Activated CD4-positive, alpha-beta T cell treated with anti-CD3 and anti-CD28 coated beads, Interleukin-2, amount 10 ng/mL, durations not matched to agents 24 days and 14 days (primary cell): ENCODE data around the gene MUSTN1. TPM values are rescaled to one million over a fixed set of nuclear protein-coding genes. Genes with fewer than 3 reads are reported as not detected.
A peak's percentile ranks its signal among the peaks of the same experiment; 100 is the strongest.

Source experiments
- DNase-seq: peaks from one replicate; pipeline ENCODE4 v3.0.0; 2022
- H3K27ac Mint-ChIP-seq: one replicate; pipeline ENCODE4 v1.8.0; 2022; ENCODE audit warnings: mild to moderate bottlenecking, mixed read lengths
- H3K27me3 Mint-ChIP-seq: one replicate; pipeline ENCODE4 v1.8.0; 2022; ENCODE audit warnings: mixed read lengths
- H3K36me3 Mint-ChIP-seq: one replicate; pipeline ENCODE4 v1.8.0; 2022; ENCODE audit warnings: low read depth, mild to moderate bottlenecking, mixed read lengths
- H3K4me1 Mint-ChIP-seq: one replicate; pipeline ENCODE4 v1.8.0; 2021; ENCODE audit warnings: mixed read lengths
- H3K4me3 Mint-ChIP-seq: one replicate; pipeline ENCODE4 v1.8.0; 2022; ENCODE audit warnings: mild to moderate bottlenecking, moderate library complexity, mixed read lengths
- H3K9me3 Mint-ChIP-seq: one replicate; pipeline ENCODE4 v1.8.0; 2021; ENCODE audit warnings: mixed read lengths
- intact Hi-C: fragments of 100-400 bp; cut with micrococcal nuclease; formaldehyde crosslinking; loops from one replicate; pipeline ENCODE4 v1.15.1; 2023
- total RNA-seq: library from RNA; stranded (reverse); gene quantifications from 2 replicates; pipeline ENCODE4 v1.2.3, GENCODE V29; 2022

MUSTN1 gene
- total RNA-seq, 1 donor from 2014 or later, result 0.54 TPM

DNA sequence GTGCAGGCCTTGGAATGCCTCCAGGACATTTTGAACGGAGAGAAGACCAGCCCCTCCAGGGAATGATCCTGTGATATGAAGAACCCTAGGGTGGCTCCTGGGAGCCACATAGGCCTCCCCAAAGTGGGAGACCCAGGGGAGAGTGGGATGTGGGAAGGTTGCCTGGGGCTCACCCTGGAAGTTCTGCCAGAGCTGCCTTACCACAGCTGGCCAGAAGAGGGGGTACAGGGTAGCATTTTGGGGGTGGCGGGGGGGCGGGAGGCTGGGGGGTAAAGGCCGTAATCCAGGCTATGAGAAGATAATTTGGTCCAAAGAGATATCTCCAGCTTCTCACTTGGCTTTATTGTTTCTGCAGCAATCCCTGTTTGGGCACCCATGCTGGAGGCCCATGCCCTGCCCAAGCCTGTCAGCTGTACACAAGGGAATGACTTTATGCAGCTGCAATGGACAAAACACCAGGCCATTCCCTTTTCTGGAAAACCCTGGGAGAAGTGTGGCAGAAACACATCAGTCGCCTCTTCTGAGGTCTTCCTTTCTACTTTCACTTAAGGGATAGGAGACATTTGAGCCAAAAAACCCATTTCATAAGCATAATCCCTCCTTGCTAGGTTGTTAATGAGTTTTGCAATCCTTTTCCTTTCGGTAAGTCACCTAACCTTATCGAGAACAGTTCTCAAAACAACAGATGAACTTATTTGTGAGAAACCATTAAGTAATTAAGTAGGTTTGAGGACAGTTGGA lies 11.0 kb upstream of the MUSTN1 start:
- intact Hi-C loops, result no loop called here
- DNase-seq, result peak; percentile 63
- Mint-ChIP-seq H3K27ac (no peak overlapping the region), H3K9me3 (no peaks in the 10 kb centered on the region), H3K4me1 (no peaks in the 10 kb centered on the region), H3K27me3 (no peaks in the 10 kb centered on the region), H3K36me3 (peaks cover 6% of the 10 kb centered on the region), H3K4me3 (no peak overlapping the region)

GRCh38 chr3:52845157-52845556 lies 10.3 kb upstream of the MUSTN1 start:
- H3K36me3 Mint-ChIP-seq, result peaks cover 7% of the 10 kb centered on the region
- H3K27me3 Mint-ChIP-seq, result no peaks in the 10 kb centered on the region
- no peak for DNase-seq
- H3K4me3 Mint-ChIP-seq, result no peak overlapping the region
- H3K4me1 Mint-ChIP-seq, result peaks cover under 1% of the 10 kb centered on the region
- no peaks in the 10 kb centered on the region for H3K9me3 Mint-ChIP-seq
- H3K27ac Mint-ChIP-seq, result no peak overlapping the region
- intact Hi-C loops, result no loop called here

- Mint-ChIP-seq H3K36me3 (peaks cover 8% of the 10 kb centered on the region), H3K9me3 (no peaks in the 10 kb centered on the region), H3K27me3 (no peaks in the 10 kb centered on the region), H3K4me3 (no peak overlapping the region), H3K4me1 (peaks cover 5% of the 10 kb centered on the region), H3K27ac (no peak overlapping the region)
- intact Hi-C loops, result no loop called here
- DNase-seq, result no peak
Observed at GRCh38 chr3:52844290-52844975, 9.6 kb upstream of the MUSTN1 start.

DNA sequence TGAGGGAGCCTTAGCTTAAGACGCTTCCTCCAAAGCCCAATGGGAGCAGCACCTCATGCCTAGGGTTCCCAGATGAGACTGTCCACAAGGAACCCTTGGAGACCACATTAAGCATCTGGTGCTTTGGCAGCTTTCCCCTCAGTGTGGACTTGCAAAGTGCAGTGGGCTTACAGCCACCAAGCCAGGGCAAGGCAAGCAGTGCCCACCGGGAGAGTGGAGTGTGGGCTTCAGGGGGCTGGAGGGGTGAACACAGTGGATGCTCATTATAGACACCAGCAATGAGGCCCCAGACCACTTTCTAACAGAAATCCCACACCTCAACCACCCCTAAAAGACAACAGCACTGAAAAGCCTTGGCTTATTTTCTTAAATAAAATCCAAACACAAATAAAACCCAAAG lies 9.1 kb upstream of the MUSTN1 start:
- H3K27ac Mint-ChIP-seq, result no peak overlapping the region
- no peak for DNase-seq
- intact Hi-C loops, result no loop called here
- no peak overlapping the region for H3K4me3 Mint-ChIP-seq
- no peaks in the 10 kb centered on the region for H3K9me3 Mint-ChIP-seq
- H3K36me3 Mint-ChIP-seq, result peaks cover 8% of the 10 kb centered on the region
- peaks cover 9% of the 10 kb centered on the region for H3K4me1 Mint-ChIP-seq
- H3K27me3 Mint-ChIP-seq, result no peaks in the 10 kb centered on the region

GRCh38 chr3:52843108-52843865 lies 8.5 kb upstream of the MUSTN1 start:
- no peaks in the 10 kb centered on the region for H3K9me3 Mint-ChIP-seq
- H3K4me3 Mint-ChIP-seq, result no peak overlapping the region
- no peak overlapping the region for H3K27ac Mint-ChIP-seq
- no peaks in the 10 kb centered on the region for H3K27me3 Mint-ChIP-seq
- H3K36me3 Mint-ChIP-seq, result peaks cover 8% of the 10 kb centered on the region
- intact Hi-C loops, result no loop called here
- DNase-seq, result no peak
- H3K4me1 Mint-ChIP-seq, result peaks cover 15% of the 10 kb centered on the region

DNA sequence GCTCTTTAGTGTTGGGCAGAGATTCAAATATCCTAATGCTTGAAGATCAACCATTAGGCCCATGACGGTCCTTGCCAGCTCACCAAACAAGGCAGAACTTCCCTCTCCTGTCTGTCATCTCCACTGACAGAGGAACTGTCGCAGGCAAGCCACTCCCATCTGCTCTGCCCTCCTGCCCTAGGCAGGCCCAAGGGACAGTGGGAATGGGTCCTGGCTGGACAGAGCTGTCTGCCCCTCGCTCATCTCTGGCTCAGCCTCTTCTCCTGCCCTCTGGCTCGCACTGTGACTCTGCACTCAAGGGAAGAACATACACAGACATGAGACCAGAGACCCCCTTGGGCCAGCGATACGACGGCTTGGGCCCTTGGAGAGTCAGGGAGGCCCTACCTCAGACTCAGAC lies 7.6 kb upstream of the MUSTN1 start:
- intact Hi-C loops, result no loop called here
- H3K27ac Mint-ChIP-seq, result no peak overlapping the region
- H3K36me3 Mint-ChIP-seq, result peaks cover 10% of the 10 kb centered on the region
- peaks cover 24% of the 10 kb centered on the region for H3K4me1 Mint-ChIP-seq
- no peaks in the 10 kb centered on the region for H3K9me3 Mint-ChIP-seq
- no peak overlapping the region for H3K4me3 Mint-ChIP-seq
- DNase-seq, result no peak
- H3K27me3 Mint-ChIP-seq, result no peaks in the 10 kb centered on the region

DNA sequence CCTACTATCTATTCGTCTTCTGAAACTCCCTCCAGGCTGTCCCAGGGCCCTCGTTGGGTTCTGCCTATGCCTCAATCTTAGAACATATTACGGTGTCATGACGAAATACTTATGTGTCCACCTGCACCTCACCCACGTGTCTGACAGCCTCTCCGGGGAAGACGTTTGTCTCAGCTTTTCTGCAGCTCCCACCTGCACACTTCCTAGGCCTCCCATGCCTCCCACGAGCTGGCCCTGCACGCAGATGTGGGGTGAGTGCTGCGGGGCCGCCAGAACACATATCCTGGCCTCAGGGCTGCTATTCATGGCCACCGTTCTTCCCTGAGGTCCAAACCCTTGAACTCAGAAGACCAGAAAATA lies 7.1 kb upstream of the MUSTN1 start:
- no peaks in the 10 kb centered on the region for H3K9me3 Mint-ChIP-seq
- no peak overlapping the region for H3K4me3 Mint-ChIP-seq
- no peak for DNase-seq
- H3K27ac Mint-ChIP-seq, result no peak overlapping the region
- intact Hi-C loops, result no loop called here
- no peaks in the 10 kb centered on the region for H3K27me3 Mint-ChIP-seq
- H3K36me3 Mint-ChIP-seq, result peaks cover 10% of the 10 kb centered on the region
- H3K4me1 Mint-ChIP-seq, result peaks cover 26% of the 10 kb centered on the region

GRCh38 chr3:52841211-52841980 lies 6.6 kb upstream of the MUSTN1 start:
- no peak for DNase-seq
- Mint-ChIP-seq H3K27ac (no peak overlapping the region), H3K27me3 (no peaks in the 10 kb centered on the region), H3K4me1 (peaks cover 29% of the 10 kb centered on the region), H3K36me3 (peaks cover 10% of the 10 kb centered on the region), H3K4me3 (no peak overlapping the region), H3K9me3 (no peaks in the 10 kb centered on the region)
- intact Hi-C loops, result no loop called here

DNA sequence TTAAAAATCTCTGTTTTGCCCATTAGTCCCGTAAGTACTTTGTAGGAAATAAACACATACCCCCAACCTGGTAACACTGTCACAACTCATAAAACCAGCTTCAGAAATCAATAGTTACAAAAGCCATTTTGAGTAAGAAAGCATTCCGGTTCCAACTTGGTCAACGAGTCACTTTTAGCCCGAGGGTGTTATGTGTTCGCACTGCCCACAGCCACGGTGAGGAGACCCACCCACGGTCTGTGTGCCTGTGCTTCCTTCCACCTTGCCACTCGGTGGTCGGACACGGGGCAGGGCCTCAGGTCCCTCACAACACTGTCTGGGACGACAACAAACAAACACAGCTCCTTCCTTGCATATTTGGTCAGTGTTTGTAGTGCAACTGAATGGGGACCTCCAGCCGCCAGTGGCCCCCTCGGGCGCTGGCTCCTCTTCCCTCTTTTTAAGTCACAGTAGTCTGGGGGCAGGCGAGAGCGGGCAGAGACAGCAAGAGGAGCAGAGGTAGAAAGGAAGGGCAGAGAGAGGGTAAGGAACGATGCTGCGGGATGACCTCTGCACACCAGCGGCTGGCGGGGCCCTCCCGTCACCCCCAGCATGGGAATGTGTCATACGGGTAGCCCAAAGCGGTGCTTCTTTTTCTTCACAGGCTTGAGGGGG lies 5.2 kb upstream of the MUSTN1 start:
- intact Hi-C loops, result no loop called here
- Mint-ChIP-seq H3K4me3 (no peak overlapping the region), H3K27me3 (no peaks in the 10 kb centered on the region), H3K9me3 (no peaks in the 10 kb centered on the region), H3K4me1 (peaks cover 29% of the 10 kb centered on the region), H3K27ac (no peak overlapping the region), H3K36me3 (peaks cover 10% of the 10 kb centered on the region)
- no peak for DNase-seq

DNA sequence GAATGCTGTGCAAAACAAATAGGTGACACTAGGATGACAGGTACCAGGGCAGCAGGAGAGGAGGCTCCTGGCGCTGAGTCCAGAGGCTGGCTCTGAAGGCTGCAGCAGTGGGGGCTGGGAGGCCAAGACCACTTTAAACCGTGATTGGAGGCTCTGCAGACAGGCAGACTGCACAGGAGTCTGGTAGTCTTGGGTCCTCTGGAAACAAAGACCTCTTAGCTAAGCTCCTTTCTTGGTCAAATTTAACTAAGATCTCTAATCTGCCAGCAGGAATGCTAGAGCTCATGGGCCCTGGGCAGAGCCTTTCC lies 4.4 kb upstream of the MUSTN1 start:
- no peak for DNase-seq
- Mint-ChIP-seq H3K4me1 (peaks cover 29% of the 10 kb centered on the region), H3K9me3 (no peaks in the 10 kb centered on the region), H3K27ac (no peak overlapping the region), H3K36me3 (peaks cover 9% of the 10 kb centered on the region), H3K27me3 (no peaks in the 10 kb centered on the region), H3K4me3 (no peak overlapping the region)
- intact Hi-C loops, result no loop called here

DNA sequence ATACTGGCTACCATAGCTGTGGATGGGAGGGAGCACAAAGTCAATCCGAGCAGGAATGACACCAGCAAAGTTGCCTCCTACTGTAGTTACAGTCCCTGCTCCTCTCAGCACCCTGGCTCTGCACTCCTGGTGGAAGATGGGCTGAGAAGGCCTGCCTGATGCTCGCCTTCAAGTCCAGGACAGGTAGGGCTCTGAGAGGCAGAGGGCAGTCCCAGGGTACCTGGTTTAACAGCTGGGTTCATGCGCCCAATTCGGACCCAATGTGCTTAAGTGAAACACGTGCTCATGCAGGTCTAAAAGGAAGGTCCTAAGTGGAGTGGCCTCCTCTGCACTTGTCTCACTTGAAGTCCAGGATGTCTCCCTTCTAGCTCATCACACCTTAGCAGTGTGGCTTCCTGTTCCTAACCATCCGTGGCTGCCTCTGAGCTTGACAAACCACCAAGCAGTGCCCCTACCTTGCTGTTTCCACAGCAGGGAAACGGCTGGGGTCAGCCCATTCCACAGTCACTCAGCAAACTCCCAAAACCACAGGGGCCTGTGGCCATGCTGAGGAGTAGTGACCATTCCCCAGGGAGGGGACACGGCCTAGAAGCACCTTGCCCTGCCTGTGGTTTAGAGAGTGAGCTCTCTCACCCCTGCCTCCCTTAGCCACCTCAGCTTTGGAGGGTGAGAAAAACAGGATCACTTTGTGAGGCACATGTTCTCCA lies 3.9 kb upstream of the MUSTN1 start:
- Mint-ChIP-seq H3K36me3 (peaks cover 9% of the 10 kb centered on the region), H3K4me1 (peaks cover 29% of the 10 kb centered on the region), H3K27me3 (no peaks in the 10 kb centered on the region), H3K27ac (no peak overlapping the region), H3K4me3 (no peak overlapping the region), H3K9me3 (no peaks in the 10 kb centered on the region)
- DNase-seq, result peak; percentile 77
- intact Hi-C loops, result no loop called here

- H3K27me3 Mint-ChIP-seq, result no peaks in the 10 kb centered on the region
- intact Hi-C loops, result no loop called here
- no peaks in the 10 kb centered on the region for H3K9me3 Mint-ChIP-seq
- peaks cover 9% of the 10 kb centered on the region for H3K36me3 Mint-ChIP-seq
- H3K4me3 Mint-ChIP-seq, result no peak overlapping the region
- H3K4me1 Mint-ChIP-seq, result peaks cover 29% of the 10 kb centered on the region
- DNase-seq, result no peak
- no peak overlapping the region for H3K27ac Mint-ChIP-seq
Observed at GRCh38 chr3:52836986-52837385, 2.2 kb upstream of the MUSTN1 start.

DNA sequence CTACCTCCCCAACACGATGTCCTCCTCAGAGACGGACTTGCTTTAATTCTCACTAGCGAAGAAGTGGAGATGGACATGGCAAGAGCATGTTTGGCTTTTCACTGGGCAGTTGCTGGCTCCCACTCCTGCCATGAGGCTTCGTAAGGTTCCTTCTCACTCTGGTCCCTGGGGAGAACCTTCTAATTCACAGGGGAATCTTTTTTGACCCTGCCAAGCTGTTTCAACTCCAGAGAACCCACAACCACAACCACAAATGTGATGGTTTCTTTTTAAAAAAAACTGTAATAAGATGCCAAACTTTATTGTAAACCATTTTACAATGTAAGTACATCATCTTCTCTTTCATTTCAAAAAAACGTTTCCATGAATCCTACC lies 1.6 kb upstream of the MUSTN1 start:
- DNase-seq, result no peak
- Mint-ChIP-seq H3K4me3 (no peak overlapping the region), H3K27me3 (no peaks in the 10 kb centered on the region), H3K36me3 (peaks cover 4% of the 10 kb centered on the region), H3K9me3 (no peaks in the 10 kb centered on the region), H3K27ac (no peak overlapping the region), H3K4me1 (peaks cover 29% of the 10 kb centered on the region)
- intact Hi-C loops, result no loop called here
